ENCODE data around the gene SCAPER.

GRCh38 chr15:76335307-76336253 lies 569.6 kb downstream of the SCAPER start:
- no peak for TF ChIP-seq CTCF (IDR thresholded peaks at IDR 0.05)
- TF ChIP-seq EZH2 (IDR thresholded peaks at IDR 0.05; ENCODE audit: borderline replicate concordance, insufficient read depth, low read depth, low read length, poor library complexity, severe bottlenecking) = no peak
